DMS79 (cell line): ENCODE data around the gene CLSTN3.
"Not testable (repeated sequence)": the region's sequence is repeated elsewhere in the genome, so short reads cannot be mapped to it uniquely, and the experiment has no call there.

ENCODE experiments used
- DNase-seq: peaks from one replicate; lab custom pipeline; 2025; lab: John Stamatoyannopoulos, UW

Gene CLSTN3

DNA sequence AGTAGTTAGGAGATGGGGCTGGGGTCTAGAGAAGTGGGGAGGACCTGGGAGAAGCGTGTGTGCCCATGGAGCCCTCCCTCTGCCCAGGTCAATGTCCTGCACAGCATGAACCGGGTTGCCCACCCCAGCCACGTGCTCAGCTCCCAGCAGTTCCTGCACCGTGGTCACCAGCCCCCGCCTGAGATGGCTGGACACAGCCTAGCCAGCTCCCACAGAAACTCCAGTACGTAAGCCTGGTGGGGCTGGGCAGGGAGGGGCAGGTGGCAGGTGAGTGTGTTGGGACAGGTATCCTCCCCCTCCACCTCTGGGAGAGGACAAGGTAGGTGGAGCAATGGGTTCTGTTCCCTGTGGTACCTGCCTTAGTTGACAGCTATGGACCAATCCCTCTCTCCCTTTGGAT lies 20.7 kb downstream of the CLSTN3 start:
- DNase-seq, result no peak

DNA sequence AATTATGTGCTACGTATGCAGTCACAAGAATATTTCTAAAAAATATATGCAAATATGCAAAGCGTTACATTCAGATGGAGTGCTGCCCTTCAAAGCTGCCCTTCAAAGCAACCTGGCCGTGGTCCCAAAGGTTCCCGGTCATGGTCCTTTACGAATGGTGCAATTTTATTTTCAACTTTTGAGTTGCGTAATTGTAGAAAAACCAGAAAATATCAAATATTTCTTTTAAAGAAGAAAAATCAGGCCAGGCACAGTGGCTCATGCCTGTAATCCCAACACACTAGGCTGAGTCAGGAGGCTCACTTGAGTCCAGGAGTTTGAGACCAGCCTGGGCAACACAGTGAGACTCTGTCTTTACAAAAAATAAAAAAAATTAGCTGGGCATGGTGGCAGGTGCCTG lies 21.4 kb downstream of the CLSTN3 start:
- no peak for DNase-seq

DNA sequence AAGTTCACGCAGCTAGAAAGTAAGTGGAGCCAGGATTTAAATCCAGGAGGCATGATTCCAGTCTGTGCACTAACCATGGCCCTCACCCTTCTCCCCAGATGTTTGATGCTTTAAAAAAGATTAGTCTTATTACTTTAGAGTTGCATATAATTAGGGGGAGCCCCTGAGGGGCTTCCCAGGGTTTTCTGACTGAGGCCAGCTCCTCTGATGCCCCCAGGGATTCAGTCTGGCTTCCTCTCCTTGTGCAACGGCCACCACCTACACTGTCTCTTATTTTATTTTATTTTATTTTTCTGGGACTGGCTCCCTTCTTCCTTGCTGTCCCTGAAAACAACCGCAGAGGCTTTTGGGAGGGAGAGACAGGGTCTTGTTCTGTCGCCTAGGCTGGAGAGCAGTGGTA lies 22.6 kb downstream of the CLSTN3 start:
- no peak for DNase-seq

DNA sequence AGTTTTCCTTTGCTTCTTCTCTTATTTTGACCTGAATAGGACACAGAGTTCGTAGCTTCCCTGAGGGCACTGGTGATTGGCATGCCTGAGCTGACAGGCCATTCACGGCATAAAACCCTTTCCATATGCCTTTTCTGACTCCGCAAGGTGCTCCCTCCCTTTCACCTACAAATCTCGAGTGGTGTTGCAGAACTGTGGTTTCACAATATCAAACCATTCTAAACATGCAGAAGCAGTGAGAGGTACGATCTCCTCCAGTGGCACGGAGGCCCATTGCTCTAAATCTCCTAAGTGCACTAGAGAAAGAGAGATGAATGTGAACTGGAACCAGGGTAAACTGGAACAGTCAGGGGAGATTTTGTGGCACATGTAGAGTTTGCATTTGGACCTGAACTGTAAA lies 23.9 kb downstream of the CLSTN3 start:
- DNase-seq, result no peak

DNA sequence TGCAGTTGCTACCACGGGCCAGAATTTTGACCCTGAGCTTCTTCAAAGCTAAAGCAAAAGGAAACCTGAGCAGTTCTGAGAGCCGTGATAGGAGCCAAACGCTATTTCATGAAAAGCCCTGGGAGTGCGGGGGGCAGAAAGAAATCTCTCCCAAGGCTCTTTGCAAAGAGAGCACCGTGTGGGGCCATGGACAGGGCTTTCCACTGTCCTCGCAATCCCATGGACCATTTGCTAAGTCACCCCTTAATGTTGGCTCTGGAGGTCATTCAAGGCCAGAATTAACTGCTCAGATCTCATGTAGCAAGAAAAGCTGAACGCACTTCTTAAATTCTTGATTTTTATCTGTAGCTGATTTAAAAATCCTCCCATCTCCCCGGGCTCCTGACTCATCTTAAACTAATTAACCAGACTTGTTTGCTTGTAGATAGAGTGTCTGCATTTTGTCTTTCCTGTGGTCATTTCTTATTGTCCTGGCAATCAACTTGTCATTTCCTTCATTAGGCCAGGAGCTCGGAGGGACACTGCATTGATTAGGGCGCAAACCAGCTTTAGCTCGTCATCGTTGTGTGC lies 24.8 kb downstream of the CLSTN3 start:
- no peak for DNase-seq

DNA sequence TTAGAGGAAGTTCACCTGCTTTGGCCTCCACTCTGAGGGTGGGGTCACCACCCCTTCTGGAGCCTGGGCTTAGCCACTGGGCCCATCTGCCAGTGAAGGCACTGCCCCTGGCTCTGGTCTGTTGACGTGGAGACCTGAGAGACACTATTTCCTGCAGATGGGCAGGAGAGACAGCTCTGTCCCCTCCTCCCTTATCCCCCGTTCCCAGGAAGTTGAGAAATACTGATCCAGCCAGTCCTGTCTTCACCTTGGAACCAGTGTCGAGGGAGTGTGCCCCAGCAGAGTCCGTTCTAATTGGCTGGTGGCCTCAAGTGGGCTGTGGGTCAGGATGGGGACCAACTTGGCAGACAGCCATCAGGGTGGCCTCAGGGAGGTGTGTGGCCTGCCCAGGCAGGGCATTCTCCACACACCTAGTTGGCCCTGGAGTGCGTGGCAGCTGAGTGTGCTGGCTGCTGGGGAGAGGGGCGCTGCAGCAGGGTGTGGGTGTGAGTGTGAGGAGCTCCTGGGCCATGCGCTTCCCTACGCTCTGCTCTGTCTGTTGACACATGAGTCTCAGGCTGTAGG lies 25.4 kb downstream of the CLSTN3 start:
- DNase-seq, result peak; percentile 69

DNA sequence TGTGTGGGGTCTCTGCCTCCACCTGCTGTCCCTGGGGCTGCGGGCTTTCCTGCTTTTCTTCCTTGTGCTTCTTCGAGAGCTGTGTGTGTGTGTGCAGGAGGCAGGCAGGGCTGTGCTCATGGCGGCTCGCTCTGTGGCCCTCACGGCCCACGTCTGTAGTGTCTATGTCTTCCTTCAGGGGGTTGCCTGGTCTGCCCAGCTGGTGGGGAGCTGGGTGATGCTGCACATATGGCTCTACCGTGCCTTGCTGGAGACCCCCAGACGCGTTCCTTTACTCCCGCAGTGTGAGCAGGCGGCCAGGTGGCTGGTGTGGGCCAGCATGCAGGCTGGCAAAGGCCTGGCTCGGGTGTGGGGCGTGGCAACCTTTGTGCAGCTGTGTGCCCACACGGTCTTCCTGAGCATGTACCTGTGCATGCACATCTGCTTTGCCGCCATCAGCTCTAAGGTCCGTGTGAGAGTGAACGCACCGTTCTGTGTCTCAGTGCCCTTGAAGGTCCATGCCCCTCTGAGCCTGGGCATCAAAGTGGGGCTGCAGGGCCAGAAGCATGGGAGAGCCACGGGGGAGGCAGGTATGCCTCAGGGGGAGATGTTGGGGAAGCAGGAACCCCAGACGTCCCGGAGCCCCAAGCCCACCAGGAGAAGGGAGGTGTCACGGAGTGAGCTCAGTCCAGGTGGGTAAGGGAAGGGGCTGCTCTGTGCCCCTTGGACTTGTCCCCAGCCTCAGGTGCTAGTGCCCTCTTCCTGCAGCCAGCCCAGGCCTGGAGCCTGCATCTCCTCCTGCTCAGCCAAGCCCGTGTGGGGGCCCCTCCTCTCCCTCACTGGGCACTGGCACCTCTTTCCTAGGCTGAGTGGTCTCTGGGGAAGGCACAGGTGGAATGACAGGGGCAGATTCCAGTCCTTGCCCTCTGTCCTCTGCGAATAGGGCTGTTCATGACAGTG lies 26.4 kb downstream of the CLSTN3 start:
- no peak for DNase-seq

DNA sequence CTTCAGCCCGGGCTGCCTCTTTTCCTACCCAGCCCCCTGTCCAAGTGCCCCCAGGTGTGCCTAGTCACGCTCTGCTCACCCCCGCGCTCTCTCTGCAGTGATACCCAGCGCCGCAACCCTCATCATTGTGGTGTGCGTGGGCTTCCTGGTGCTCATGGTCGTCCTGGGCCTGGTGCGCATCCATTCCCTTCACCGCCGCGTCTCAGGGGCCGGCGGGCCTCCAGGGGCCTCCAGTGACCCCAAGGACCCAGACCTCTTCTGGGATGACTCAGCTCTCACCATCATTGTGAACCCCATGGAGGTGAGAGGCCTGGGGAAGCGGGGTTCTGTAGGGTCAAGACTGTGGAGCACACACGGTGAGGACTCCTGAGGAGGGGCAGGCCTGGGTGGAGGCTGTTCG lies 27.2 kb downstream of the CLSTN3 start:
- DNase-seq, result no peak

DNA sequence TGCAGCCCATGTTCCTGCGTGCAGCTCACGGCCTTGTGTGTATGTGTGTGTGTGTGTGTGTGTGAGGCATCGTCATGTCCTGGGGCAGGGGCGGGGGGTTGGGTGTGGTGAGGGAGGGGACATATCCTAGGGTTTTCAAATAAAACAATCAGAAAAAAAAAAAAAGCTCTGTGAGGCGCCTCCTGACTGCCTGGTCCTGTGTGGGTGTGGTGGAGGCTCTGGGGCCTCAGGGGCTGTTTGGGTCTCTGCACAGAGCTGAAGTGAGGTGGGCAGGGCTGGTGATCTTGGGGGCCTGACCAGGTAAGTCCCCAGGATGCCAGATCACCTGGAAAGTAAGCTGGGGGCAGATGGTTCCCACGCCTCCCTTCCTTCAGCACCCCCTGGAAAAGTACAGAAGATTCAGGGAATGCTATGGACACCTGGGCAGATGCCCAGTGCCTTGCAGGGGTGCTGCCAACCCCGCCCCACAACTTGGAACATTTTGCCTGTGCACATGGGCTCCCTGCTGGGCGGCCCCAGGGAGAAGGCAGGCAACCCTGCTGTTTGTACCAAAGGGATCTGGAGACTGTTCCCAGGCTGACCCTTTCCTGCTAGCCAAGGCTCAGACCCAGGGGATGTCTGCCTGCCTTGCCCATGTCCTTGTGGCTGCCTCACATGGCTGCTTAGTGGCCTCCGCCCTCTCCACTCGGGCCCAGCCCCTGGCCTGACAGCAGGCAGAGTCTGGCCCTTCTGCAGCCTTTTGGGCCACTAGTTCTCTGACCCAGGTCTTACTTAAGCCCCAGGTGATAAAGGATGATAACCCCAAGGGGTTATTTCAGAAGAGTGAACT lies 28.8 kb downstream of the CLSTN3 start:
- no peak for DNase-seq

DNA sequence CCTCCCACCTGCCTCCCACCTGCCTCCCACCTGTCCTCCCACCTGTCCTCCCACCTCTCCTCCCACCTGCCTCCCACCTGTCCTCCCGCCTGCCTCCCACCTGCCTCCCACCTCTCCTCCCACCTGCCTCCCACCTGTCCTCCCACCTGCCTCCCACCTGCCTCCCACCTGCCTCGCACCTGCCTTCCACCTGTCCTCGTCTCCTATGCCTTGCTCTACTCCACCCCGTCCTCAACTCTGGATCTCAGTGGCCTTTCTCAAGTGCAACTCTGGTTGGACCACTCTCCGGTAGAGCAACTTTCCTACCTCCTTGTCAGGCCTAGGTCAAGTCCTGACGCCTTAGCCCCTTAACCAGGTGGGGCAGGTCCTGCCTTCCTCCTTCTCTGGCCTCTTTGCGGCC lies 30.0 kb downstream of the CLSTN3 start:
- no peak for DNase-seq

DNA sequence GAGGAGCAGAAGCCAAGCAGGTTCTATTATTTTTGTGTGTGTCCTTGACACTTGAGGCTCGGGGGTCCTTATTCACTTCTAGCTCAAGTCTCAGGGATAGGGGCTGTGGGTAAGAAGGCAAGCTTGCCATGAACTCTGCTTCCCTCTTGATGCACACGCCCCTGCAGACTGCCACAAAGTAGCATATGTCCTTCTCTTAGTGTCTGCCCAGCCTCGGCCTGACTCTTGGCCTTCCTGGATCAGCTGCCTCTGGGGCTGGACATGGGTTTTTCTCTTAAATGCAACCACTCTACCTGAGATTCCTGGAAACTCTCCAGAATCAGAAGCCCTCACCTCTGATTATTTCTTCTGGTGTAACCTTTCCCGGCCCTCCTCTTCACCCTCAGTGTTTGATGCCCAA lies 31.2 kb downstream of the CLSTN3 start:
- DNase-seq, result no peak

DNA sequence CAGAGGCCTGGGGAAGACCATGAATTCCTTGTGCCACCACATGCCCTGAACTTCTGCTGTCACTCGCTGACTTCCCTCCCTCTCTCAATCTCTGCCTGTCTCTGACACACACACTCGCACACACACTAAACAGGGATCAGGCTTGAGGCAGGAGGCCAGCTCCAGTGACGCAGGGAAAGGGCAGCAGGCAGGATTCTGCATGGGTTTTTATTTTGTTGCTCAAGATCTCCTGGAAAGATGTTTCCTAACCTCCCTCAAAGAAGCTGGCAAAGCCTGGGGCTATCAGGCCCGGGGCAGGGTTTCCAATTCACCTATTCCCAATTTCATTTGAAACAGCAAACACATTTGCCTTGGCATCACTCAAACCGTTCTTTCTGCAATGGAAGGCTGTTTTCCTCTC lies 31.6 kb downstream of the CLSTN3 start:
- no peak for DNase-seq

DNA sequence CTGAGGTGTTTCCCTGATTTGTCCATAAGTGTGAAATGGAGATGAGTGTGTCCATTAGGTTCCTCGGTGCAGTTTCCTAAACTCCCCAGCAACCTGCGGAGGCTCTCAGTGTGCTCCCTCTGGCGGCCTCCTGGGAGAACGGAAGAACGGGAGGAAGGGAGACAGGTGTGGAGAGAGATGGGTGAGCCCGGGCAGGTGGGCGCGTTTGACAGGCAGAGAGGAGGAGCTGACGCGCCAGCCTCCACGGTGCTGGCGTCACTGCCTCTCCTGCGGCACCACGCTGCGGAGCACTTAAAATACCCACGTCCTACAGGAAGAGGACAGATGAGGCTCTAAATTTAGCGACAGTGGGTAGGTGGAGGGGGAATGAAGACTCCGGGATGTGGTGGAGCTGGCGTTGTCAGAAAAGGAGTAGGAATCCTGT lies 32.5 kb downstream of the CLSTN3 start:
- peak; percentile 70 for DNase-seq

DNA sequence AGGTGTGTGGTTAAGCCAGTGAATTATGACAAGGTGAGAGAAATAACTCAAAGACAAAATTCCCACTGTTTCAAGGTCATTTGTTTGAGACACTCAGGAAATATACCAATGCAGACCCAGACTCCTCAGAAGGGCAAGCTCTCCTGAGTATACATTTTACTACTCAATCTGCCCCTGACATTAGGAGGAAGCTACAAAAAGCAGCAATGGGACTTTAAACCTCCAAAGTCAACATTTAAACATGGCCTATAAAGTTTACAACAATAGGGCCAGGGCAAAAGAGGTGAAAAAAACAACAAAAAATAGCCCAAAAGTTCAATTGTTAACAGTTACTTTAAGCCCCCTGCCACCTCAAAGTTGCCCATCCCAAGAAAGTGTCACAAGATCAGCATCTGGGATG lies 39.8 kb downstream of the CLSTN3 start:
- DNase-seq, result no peak

DNA sequence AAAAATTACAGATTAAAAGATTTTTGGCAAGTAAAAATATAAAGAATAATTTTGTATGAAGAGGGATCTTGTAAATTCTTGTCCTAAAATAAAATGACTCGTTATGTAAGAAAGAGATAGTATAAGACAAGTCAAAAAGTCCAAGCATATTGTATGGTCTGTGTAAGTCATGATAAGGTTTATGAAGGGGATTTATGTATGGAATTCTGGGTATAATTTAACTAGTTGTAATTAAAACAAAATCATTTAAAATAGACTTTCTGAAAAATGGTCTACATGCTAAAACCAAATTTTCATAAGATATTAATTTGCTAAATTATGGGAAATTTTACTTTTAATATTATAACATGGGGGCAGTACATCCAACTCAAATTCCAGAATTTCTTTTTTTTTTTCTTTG lies 41.7 kb downstream of the CLSTN3 start:
- DNase-seq, result no peak

DNA sequence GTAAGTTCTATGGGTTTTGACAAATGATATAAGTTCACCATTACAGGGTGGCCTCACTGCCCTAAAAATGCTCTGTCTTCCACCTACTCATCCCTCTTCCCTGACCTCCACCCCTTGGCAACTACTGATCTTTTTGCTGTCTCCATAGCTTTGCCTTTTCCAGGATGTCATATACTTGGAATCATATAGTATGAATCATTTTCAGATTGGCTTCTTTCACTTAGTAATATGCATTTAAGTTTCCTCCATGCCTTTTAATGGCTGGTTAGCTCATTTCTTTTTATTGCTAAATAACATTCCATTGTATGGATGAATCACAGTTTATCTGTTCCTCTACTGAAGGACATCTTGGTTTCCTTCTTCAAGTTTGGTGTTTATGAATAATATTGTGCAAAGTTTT lies 45.3 kb downstream of the CLSTN3 start:
- no peak for DNase-seq

DNA sequence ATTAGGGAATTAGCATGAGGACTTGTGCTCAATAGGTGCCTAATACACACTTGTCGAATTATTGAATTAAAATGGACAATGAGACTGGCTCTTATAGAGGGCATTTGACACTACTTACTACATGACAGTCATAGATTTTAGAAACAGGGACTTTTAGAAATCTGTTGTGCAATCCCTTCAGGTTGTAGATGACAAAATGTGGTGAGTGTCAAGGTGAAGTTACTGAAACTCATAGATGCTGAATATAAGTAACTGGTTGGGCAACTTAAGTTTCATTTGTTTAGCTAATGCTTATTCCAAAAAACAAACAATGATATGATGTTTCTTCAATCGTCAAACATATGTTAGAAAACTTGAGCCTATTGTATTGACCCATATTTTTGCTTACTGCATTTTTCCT lies 46.4 kb downstream of the CLSTN3 start:
- no peak for DNase-seq

DNA sequence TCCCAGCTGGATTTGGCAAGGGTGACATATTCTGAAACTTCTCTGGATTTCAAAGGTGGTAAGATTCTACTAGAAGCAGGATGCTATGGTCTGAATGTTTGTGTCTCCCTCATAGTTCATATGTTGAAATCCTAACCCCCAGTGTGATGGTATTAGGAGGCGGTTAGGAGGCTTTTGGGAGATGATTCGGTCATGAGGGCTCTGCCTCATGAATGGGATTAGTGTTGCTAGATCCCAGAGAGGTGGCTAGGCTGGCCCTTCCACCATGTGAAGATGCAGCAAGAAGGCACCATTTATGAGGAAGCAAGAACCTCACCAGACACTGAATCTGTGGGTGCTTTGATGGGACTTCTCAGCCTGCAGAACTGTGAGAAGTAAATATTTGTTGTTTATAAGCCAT lies 48.3 kb downstream of the CLSTN3 start:
- no peak for DNase-seq

DNA sequence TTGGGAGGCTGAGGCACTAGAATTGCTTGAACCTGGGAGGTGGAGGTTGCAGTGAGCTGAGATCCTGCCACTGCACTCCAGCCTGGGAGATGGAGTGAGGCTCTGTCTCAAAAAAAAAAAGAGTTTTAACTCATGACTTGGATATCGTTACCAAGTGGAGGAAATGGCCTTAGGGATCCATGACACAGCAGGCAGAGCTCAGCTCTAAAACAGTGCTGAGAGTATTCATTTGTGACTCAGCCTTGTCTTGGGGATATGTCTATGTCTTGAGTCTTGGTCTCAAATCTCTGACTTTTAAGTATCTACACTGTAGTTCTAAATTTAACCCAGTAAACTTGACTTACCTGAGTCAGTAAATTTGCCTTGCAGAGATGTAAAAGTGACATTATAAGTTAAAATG lies 50.5 kb downstream of the CLSTN3 start:
- DNase-seq, result no peak

DNA sequence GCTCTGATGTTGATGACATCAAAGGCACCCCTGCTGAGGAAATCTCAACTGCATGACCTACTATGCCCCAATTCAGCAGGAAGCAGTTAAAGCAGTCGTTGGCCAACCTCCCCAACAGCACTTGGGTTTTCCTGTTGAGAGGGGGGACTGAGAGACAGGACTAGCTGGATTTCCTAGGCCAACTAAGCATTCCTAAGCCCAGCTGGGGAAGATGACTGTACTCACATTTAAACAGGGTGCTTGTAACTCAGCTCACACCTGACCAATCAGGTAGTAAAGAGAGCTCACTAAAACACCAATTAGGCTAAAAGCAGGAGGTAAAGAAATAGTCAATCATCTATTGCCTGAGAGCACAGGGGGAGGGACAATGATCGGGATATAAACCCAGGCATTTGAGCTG lies 55.9 kb downstream of the CLSTN3 start:
- not testable (repeated sequence) for DNase-seq

DNA sequence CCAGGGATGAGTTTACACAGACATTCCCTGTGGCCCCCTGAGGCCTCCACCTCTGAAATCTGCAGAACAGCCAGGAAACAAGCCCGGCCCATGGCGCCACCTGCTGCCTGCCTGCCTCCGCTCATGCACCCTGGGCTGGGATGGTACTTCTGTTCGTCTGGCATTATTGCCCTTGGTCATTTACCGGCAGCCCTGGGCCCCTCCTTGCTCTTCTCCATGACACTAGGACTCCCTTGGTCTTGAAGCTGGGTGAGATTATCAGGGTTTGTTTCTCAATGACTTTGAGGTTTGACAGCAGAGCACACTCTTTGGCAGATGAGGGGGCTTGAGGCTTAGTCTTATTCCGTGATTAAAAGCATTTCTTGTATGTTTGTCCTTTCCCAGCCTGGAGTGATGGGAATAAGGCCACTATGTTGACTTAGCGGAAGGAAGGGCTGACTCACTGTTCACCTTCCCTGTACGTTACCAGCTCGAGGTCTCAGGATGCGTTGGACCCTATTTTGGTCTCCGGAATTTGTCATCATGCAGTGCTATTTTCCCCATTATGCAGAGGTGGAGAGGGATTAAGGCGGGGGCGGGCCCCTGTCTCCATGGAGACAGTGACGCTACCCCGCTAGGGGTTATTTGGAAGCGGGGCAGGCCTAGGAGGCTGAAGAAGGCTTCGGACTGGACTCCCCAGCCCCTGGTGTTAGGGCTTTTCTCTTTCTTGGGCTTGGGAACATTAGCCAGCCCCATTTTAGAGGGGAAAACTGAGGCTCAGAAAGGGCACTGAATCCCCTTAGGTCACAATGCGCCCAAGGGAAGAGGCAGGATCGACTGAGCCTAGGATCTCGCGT lies 58.6 kb downstream of the CLSTN3 start:
- DNase-seq, result peak; percentile 34
